ENCODE measurements around the gene TWSG1.

GRCh38 chr18:9285604-9286003, 49.0 kb upstream of the TWSG1 start:
- TF ChIP-seq POLR2AphosphoS5 (IDR thresholded peaks at IDR 0.05; ENCODE audit: low read depth, low read length) (no peak), TAF1 (IDR thresholded peaks at IDR 0.05; ENCODE audit: borderline replicate concordance, insufficient read depth, low read length) (no peak), REST (IDR thresholded peaks at IDR 0.05; ENCODE audit: insufficient read depth in 1 of 2, low read depth in 2 of 2, low read length in 2 of 2) (no peak), SIN3A (IDR thresholded peaks at IDR 0.05; ENCODE audit: borderline replicate concordance, insufficient read depth, low read length) (no peak)
